Measurements from ENCODE around the gene VWDE. TPM values are rescaled to one million over a fixed set of nuclear protein-coding genes. Genes with fewer than 3 reads are reported as not detected.

The VWDE gene
- total and polyA plus RNA-seq, 2 donors (not counting 1 experiment from before 2014, with no cell fraction given): not detected

DNA sequence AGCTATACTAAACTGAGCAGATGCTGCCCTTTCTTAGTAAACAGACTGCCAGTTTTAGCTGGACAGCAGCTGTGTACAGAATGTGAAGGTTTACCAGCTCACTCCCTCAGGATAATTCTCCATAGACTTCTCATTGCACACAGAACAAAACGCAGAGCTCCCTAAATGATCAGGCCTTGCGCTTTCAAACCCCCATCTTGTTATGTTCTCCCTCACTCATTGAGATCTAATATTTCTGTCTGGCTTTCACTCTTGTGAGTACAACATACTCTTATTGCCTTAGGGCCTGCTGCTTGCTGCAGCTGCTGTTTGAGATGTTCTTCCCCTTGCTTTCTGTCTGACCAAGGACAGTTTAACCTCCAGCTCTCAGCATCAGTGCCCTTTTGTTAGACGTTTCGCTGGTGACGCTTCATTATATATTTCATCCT lies 17.3 kb downstream of the VWDE start:
- Histone ChIP-seq H3K9ac (ENCODE audit: low read length) (no peak overlapping the region), H3K4me2 (replicated peaks; ENCODE audit: low read depth, low read length, poor library complexity, severe bottlenecking) (no peak overlapping the region), H3K27me3 (replicated peaks in 1 of 4; ENCODE audit: control extremely low read depth in 1 of 4, control insufficient read depth in 3 of 4, insufficient read depth in 4 of 4, low read length in 3 of 4) (no peaks in the 10 kb centered on the region), H3K27ac (ENCODE audit: low read length in 2 of 2) (no peak overlapping the region), H3K79me2 (ENCODE audit: control insufficient read depth, insufficient read depth, low read length) (no peaks in the 10 kb centered on the region), H2AFZ (ENCODE audit: insufficient read depth, low read depth, low read length, poor library complexity, severe bottlenecking) (no peak overlapping the region), H3K4me3 (ENCODE audit: control extremely low read depth in 1 of 5, extremely low read depth in 1 of 5, insufficient read depth in 1 of 5, low read depth in 2 of 5, low read length in 4 of 5) (no peak overlapping the region), H3K4me1 (ENCODE audit: control insufficient read depth in 2 of 2, insufficient read depth in 2 of 2, low read length in 2 of 2) (no peaks in the 10 kb centered on the region), H4K20me1 (ENCODE audit: control insufficient read depth, insufficient read depth, low read length, poor library complexity, severe bottlenecking) (no peaks in the 10 kb centered on the region), H3K9me3 (ENCODE audit: control extremely low read depth in 1 of 3, control insufficient read depth in 2 of 3, insufficient read depth in 1 of 3, low read length in 2 of 3) (no peaks in the 10 kb centered on the region), H3K36me3 (replicated peaks in 1 of 2; ENCODE audit: control extremely low read depth in 1 of 2, control insufficient read depth in 1 of 2, extremely low read depth in 1 of 2, insufficient read depth in 2 of 2, low read length in 1 of 2) (no peaks in the 10 kb centered on the region)
- H3K4me3 Mint-ChIP-seq: no peak overlapping the region
- ATAC-seq (ENCODE audit: low read depth) (no peak), DNase-seq (no peak)
- ChIA-PET POLR2A (no interaction called here), CTCF (no interaction called here)
- WGBS (ENCODE audit: insufficient coverage): 100% methylated on average over 2 of the region's 5 CpGs
- no peaks in the 10 kb centered on the region for H3K9me3 Mint-ChIP-seq (ENCODE audit: insufficient read depth)
- H3K4me1 Mint-ChIP-seq: no peaks in the 10 kb centered on the region
- TF ChIP-seq EZH2 (IDR thresholded peaks at IDR 0.05; ENCODE audit: borderline replicate concordance, insufficient read depth, low read depth, low read length, poor library complexity, severe bottlenecking): no peak
- TF ChIP-seq CTCF (IDR thresholded peaks at IDR 0.05): no peak
- no peak overlapping the region for H3K27ac Mint-ChIP-seq
- intact Hi-C loops (cut with micrococcal nuclease): no loop called here
- no peaks in the 10 kb centered on the region for H3K27me3 Mint-ChIP-seq

GRCh38 chr7:12385364-12385786 lies 18.3 kb downstream of the VWDE start:
- Histone ChIP-seq H3K9ac (ENCODE audit: low read length) (no peak overlapping the region), H3K9me3 (ENCODE audit: control extremely low read depth in 1 of 3, control insufficient read depth in 2 of 3, insufficient read depth in 1 of 3, low read length in 2 of 3) (no peaks in the 10 kb centered on the region), H3K79me2 (ENCODE audit: control insufficient read depth, insufficient read depth, low read length) (no peaks in the 10 kb centered on the region), H3K4me3 (ENCODE audit: control extremely low read depth in 1 of 5, extremely low read depth in 1 of 5, insufficient read depth in 1 of 5, low read depth in 2 of 5, low read length in 4 of 5) (no peak overlapping the region), H2AFZ (ENCODE audit: insufficient read depth, low read depth, low read length, poor library complexity, severe bottlenecking) (no peak overlapping the region), H3K4me1 (ENCODE audit: control insufficient read depth in 2 of 2, insufficient read depth in 2 of 2, low read length in 2 of 2) (no peaks in the 10 kb centered on the region), H3K4me2 (replicated peaks; ENCODE audit: low read depth, low read length, poor library complexity, severe bottlenecking) (no peak overlapping the region), H3K36me3 (replicated peaks in 1 of 2; ENCODE audit: control extremely low read depth in 1 of 2, control insufficient read depth in 1 of 2, extremely low read depth in 1 of 2, insufficient read depth in 2 of 2, low read length in 1 of 2) (no peaks in the 10 kb centered on the region), H4K20me1 (ENCODE audit: control insufficient read depth, insufficient read depth, low read length, poor library complexity, severe bottlenecking) (no peaks in the 10 kb centered on the region), H3K27me3 (replicated peaks in 1 of 4; ENCODE audit: control extremely low read depth in 1 of 4, control insufficient read depth in 3 of 4, insufficient read depth in 4 of 4, low read length in 3 of 4) (no peaks in the 10 kb centered on the region), H3K27ac (ENCODE audit: low read length in 2 of 2) (no peak overlapping the region)
- CTCF ChIA-PET: no interaction called here
- no peak overlapping the region for H3K4me3 Mint-ChIP-seq
- no CpG with 5 or more reads among the region's 2 CpGs for WGBS (ENCODE audit: insufficient coverage)
- POLR2A ChIA-PET: no interaction called here
- H3K4me1 Mint-ChIP-seq: no peaks in the 10 kb centered on the region
- intact Hi-C loops (cut with micrococcal nuclease): no loop called here
- TF ChIP-seq EZH2 (IDR thresholded peaks at IDR 0.05; ENCODE audit: borderline replicate concordance, insufficient read depth, low read depth, low read length, poor library complexity, severe bottlenecking) (no peak), CTCF (IDR thresholded peaks at IDR 0.05) (no peak)
- ATAC-seq (ENCODE audit: low read depth): no peak
- no peak overlapping the region for H3K27ac Mint-ChIP-seq
- H3K9me3 Mint-ChIP-seq (ENCODE audit: insufficient read depth): no peaks in the 10 kb centered on the region
- DNase-seq: no peak
- no peaks in the 10 kb centered on the region for H3K27me3 Mint-ChIP-seq

Measured in B cell (primary cell).